H9 (cell line): Measurements from ENCODE around the gene THOC7. TPM values are rescaled to one million over a fixed set of nuclear protein-coding genes. Genes with fewer than 3 reads are reported as not detected.

Experiments
- DNase-seq: peaks from one replicate; pipeline ENCODE4 v3.0.0-alpha.2; 2017
- H2AFZ ChIP-seq: one replicate; pipeline ENCODE4 v1.6.1; 2013; ENCODE audit warnings: mild to moderate bottlenecking, low read length, control low read depth, moderate library complexity
- H2AK5ac ChIP-seq: 2 replicates; pipeline ENCODE4 v1.6.1; 2013; ENCODE audit warnings: low read length, control low read depth, mixed read lengths; ENCODE audit not compliant: insufficient read length
- H2BK120ac ChIP-seq: one replicate; pipeline ENCODE4 v1.6.1; 2013; ENCODE audit warnings: low read depth, mild to moderate bottlenecking, low read length, control low read depth, inconsistent platforms; ENCODE audit not compliant: poor library complexity, severe bottlenecking
- H2BK12ac ChIP-seq: 2 replicates; pipeline ENCODE4 v1.6.1; 2013; ENCODE audit warnings: low read length, control low read depth, mixed read lengths, low read depth; ENCODE audit not compliant: insufficient read length
- H2BK15ac ChIP-seq: 2 replicates; pipeline ENCODE4 v1.6.1; 2013; ENCODE audit warnings: low read depth, low read length, control low read depth
- H2BK20ac ChIP-seq: one replicate; pipeline ENCODE4 v1.6.1; 2013; ENCODE audit warnings: low read depth, mild to moderate bottlenecking, low read length, control low read depth, inconsistent platforms; ENCODE audit not compliant: poor library complexity, severe bottlenecking
- H2BK5ac ChIP-seq: 2 replicates; pipeline ENCODE4 v1.6.1; 2013; ENCODE audit warnings: low read length, control low read depth, mixed read lengths; ENCODE audit not compliant: insufficient read length
- H3K14ac ChIP-seq: 2 replicates; pipeline ENCODE4 v1.6.1; 2013; ENCODE audit warnings: low read length, control low read depth; ENCODE audit not compliant: insufficient read depth
- H3K18ac ChIP-seq: 2 replicates; pipeline ENCODE4 v1.6.1; 2013; ENCODE audit warnings: low read depth, mild to moderate bottlenecking, mixed read lengths, low read length, control low read depth; ENCODE audit not compliant: insufficient read length
- H3K23ac ChIP-seq: 2 replicates; pipeline ENCODE4 v1.6.1; 2013; ENCODE audit warnings: low read length, control low read depth, mixed read lengths, low read depth; ENCODE audit not compliant: insufficient read length
- H3K23me2 ChIP-seq: 2 replicates; pipeline ENCODE4 v1.6.1; 2013; ENCODE audit warnings: low read depth, mild to moderate bottlenecking, mixed read lengths, low read length, control low read depth; ENCODE audit not compliant: insufficient read length, poor library complexity, severe bottlenecking
- H3K27ac ChIP-seq: 2 replicates; pipeline ENCODE4 v1.5.1; 2013; ENCODE audit warnings: low read length, control low read depth, mixed read lengths, low read depth; ENCODE audit not compliant: insufficient read length
- H3K27me3 ChIP-seq: 2 replicates; pipeline ENCODE4 v1.6.1; 2013; ENCODE audit warnings: low read length, control low read depth, inconsistent platforms; ENCODE audit not compliant: insufficient read depth
- H3K4ac ChIP-seq: 2 replicates; pipeline ENCODE4 v1.6.1; 2013; ENCODE audit warnings: low read depth, mild to moderate bottlenecking, control low read depth, inconsistent platforms, low read length, moderate library complexity
- H3K4me1 ChIP-seq: 2 replicates; pipeline ENCODE4 v1.6.1; 2013; ENCODE audit warnings: low read length, control low read depth, inconsistent platforms; ENCODE audit not compliant: insufficient read depth
- H3K4me2 ChIP-seq: 2 replicates; pipeline ENCODE4 v1.6.1; 2013; ENCODE audit warnings: low read length, control low read depth, mixed read lengths; ENCODE audit not compliant: insufficient read length, insufficient read depth
- H3K56ac ChIP-seq: 2 replicates; pipeline ENCODE4 v1.6.1; 2013; ENCODE audit warnings: low read depth, mild to moderate bottlenecking, mixed read lengths, low read length, control low read depth; ENCODE audit not compliant: insufficient read length
- H3K79me1 ChIP-seq: 2 replicates; pipeline ENCODE4 v1.6.1; 2013; ENCODE audit warnings: low read depth, mild to moderate bottlenecking, moderate library complexity, low read length, control low read depth, inconsistent platforms; ENCODE audit not compliant: insufficient read depth, poor library complexity, severe bottlenecking
- H3K79me2 ChIP-seq: 2 replicates; pipeline ENCODE4 v1.6.1; 2013; ENCODE audit warnings: low read length, control low read depth, inconsistent platforms; ENCODE audit not compliant: insufficient read depth
- H3K9ac ChIP-seq: 2 replicates; pipeline ENCODE4 v1.6.1; 2013; ENCODE audit warnings: low read length, control low read depth, mixed read lengths; ENCODE audit not compliant: insufficient read length; ENCODE audit errors: extremely low read depth
- H3K9me3 ChIP-seq: one replicate; pipeline ENCODE4 v1.6.1; 2013; ENCODE audit warnings: low read depth, low read length, inconsistent platforms; ENCODE audit not compliant: control insufficient read depth
- H3T11ph ChIP-seq: one replicate; pipeline ENCODE4 v1.6.1; 2013; ENCODE audit warnings: mild to moderate bottlenecking, low read length, control low read depth, inconsistent platforms
- H4K20me1 ChIP-seq: one replicate; pipeline ENCODE4 v1.6.1; 2013; ENCODE audit not compliant: control insufficient read depth, insufficient read length, insufficient read depth
- H4K5ac ChIP-seq: 2 replicates; pipeline ENCODE4 v1.6.1; 2013; ENCODE audit warnings: low read depth, mild to moderate bottlenecking, mixed read lengths, low read length, control low read depth; ENCODE audit not compliant: insufficient read length
- H4K8ac ChIP-seq: replicated peaks from 2 replicates; pipeline ENCODE4 v1.6.1; 2013; ENCODE audit warnings: low read length, control low read depth, mixed read lengths, low read depth; ENCODE audit not compliant: insufficient read length
- H4K91ac ChIP-seq: 2 replicates; pipeline ENCODE4 v1.6.1; 2013; ENCODE audit warnings: low read depth, mild to moderate bottlenecking, moderate library complexity, mixed read lengths, low read length, control low read depth; ENCODE audit not compliant: insufficient read length
- H3K27ac Mint-ChIP-seq, 3 experiments: 2 replicates in 2 of 3; 3 replicates in 1 of 3; pipeline ENCODE4 v1.8.0; 2020 to 2021; ENCODE audit warnings: mixed read lengths in 3 of 3, mild to moderate bottlenecking in 1 of 3, moderate library complexity in 1 of 3
- H3K27me3 Mint-ChIP-seq: 2 replicates; pipeline ENCODE4 v1.8.0; 2021; ENCODE audit warnings: low read depth, mild to moderate bottlenecking, moderate library complexity, mixed read lengths
- H3K36me3 Mint-ChIP-seq, 3 experiments: 2 replicates in 2 of 3; 3 replicates in 1 of 3; pipeline ENCODE4 v1.8.0; 2020 to 2021; ENCODE audit warnings: low read depth in 3 of 3, mixed read lengths in 3 of 3; ENCODE audit not compliant: insufficient read depth in 1 of 3
- H3K4me1 Mint-ChIP-seq, 2 experiments: 2 replicates each; pipeline ENCODE4 v1.8.0; 2020; ENCODE audit warnings: mixed read lengths in 2 of 2
- H3K4me3 Mint-ChIP-seq, 2 experiments: 2 replicates in 1 of 2; 3 replicates in 1 of 2; pipeline ENCODE4 v1.8.0; 2020 to 2021; ENCODE audit warnings: mild to moderate bottlenecking in 2 of 2, mixed read lengths in 2 of 2, moderate library complexity in 1 of 2
- H3K9me3 Mint-ChIP-seq, 2 experiments: 2 replicates in 1 of 2; 3 replicates in 1 of 2; pipeline ENCODE4 v1.8.0; 2020; ENCODE audit warnings: mild to moderate bottlenecking in 2 of 2, mixed read lengths in 2 of 2, moderate library complexity in 1 of 2
- total RNA-seq: library from RNA; stranded (reverse); gene quantifications from 2 replicates; pipeline ENCODE4 v1.2.1, GENCODE V29; 2021
- TF ChIP-seq, protein P1 (sequence below): fragments of 200-600 bp; sonication (generic); conservative IDR thresholded peaks from 3 replicates; pipeline ENCODE4 v1.8.0; 2021; ENCODE audit warnings: antibody characterized with exemption, mild to moderate bottlenecking

Gene THOC7
- total RNA-seq, 1 experiment from 2014 or later: 63.3 TPM

DNA sequence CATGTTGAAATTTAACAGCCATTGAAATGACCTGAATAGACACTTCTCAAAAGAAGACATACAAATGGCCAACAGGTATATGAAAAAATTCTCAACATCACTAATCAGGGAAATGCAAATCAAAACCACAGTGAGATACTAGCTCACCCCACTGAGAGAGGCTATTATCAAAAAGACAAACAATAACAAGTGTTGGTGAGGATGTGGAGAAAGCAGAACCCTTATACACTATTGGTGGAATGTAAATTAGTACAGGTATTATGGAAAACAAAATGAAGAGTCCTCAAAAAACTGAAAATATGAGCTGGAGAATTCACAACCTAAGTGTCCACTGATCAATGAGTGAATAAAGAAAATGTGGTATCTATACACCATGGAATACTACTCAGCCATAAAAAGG lies 21.5 kb downstream of the THOC7 start:
- Mint-ChIP-seq H3K27me3 (no peaks in the 10 kb centered on the region), H3K4me1 (peaks cover 4 to 17% of the 10 kb centered on the region in 2 experiments), H3K36me3 (peaks cover 0 to 8% (median 0%) of the 10 kb centered on the region in 3 experiments; a peak in 3 of 7 replicates), H3K9me3 (peaks cover 0 to 3% of the 10 kb centered on the region in 2 experiments; a peak in 2 of 5 replicates), H3K27ac (no peak overlapping the region), H3K4me3 (no peak overlapping the region)
- Histone ChIP-seq H3K79me2 (no peaks in the 10 kb centered on the region), H3T11ph (no peak overlapping the region), H2BK15ac (no peak overlapping the region), H3K9ac (no peak overlapping the region), H3K14ac (no peak overlapping the region), H3K23me2 (no peaks in the 10 kb centered on the region), H3K23ac (no peak overlapping the region), H3K27me3 (no peaks in the 10 kb centered on the region), H2AFZ (no peak overlapping the region), H2BK120ac (no peak overlapping the region), H3K18ac (no peak overlapping the region), H2BK20ac (no peak overlapping the region), H2AK5ac (no peak overlapping the region), H2BK12ac (no peak overlapping the region), H3K79me1 (no peaks in the 10 kb centered on the region), H3K9me3 (no peaks in the 10 kb centered on the region), H4K20me1 (no peaks in the 10 kb centered on the region), H3K4ac (no peak overlapping the region), H3K4me1 (no peaks in the 10 kb centered on the region), H3K56ac (no peak overlapping the region), H3K4me2 (no peak overlapping the region), H4K91ac (no peak overlapping the region), H4K8ac (no peak overlapping the region), H3K27ac (no peak overlapping the region), H2BK5ac (no peak overlapping the region), H4K5ac (no peak overlapping the region)
- no peak for DNase-seq
- TF ChIP-seq, protein P1, sequence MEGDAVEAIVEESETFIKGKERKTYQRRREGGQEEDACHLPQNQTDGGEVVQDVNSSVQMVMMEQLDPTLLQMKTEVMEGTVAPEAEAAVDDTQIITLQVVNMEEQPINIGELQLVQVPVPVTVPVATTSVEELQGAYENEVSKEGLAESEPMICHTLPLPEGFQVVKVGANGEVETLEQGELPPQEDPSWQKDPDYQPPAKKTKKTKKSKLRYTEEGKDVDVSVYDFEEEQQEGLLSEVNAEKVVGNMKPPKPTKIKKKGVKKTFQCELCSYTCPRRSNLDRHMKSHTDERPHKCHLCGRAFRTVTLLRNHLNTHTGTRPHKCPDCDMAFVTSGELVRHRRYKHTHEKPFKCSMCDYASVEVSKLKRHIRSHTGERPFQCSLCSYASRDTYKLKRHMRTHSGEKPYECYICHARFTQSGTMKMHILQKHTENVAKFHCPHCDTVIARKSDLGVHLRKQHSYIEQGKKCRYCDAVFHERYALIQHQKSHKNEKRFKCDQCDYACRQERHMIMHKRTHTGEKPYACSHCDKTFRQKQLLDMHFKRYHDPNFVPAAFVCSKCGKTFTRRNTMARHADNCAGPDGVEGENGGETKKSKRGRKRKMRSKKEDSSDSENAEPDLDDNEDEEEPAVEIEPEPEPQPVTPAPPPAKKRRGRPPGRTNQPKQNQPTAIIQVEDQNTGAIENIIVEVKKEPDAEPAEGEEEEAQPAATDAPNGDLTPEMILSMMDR: no peak
